Coronary artery (tissue), 2 donors: ENCODE measurements around the gene IGF2BP3.

ENCODE experiments used
- DNase-seq: peaks from one replicate; pipeline ENCODE4 v3.0.0-alpha.2; 2017; ENCODE audit warnings: low spot score
- H3K27ac ChIP-seq, 2 donors: fragments of 200-600 bp; sonication (generic); one replicate each; pipeline ENCODE4 v1.5.1; 2016 to 2019
- H3K4me3 ChIP-seq: fragments of 200-600 bp; sonication (generic); 2 replicates; pipeline ENCODE4 v1.5.1; 2016; ENCODE audit warnings: mild to moderate bottlenecking, moderate library complexity
- TF ChIP-seq, protein P1 (sequence below): fragments of 200-600 bp; sonication (generic); IDR thresholded peaks from one replicate; pipeline ENCODE4 v1.5.1; 2019; ENCODE audit warnings: antibody characterized with exemption

IGF2BP3 gene

DNA sequence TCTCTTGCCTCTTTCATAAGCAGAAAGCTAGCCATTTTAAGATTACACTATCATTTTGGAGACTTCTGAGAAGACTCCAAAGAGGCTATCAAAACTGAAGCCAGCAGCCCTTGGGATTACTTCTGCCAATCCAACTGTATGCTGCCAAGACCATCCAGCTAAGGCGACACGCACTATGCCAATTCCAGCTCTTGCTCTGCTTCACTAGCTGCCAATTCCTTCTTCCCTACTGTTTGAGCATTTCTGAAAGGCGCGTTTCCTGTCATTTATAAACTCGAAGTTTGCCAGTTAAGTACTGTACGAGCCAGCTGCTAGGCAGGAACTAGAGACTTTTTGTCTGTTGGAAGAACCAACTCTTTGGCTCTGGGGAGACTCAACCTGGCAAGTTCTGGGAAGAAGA is 134.7 kb downstream of the IGF2BP3 start:
- Histone ChIP-seq H3K27ac (peak overlapping the region in 1 of 2 donors; percentile 5), H3K4me3 (no peak overlapping the region)
- DNase-seq = no peak
- TF ChIP-seq, protein P1, sequence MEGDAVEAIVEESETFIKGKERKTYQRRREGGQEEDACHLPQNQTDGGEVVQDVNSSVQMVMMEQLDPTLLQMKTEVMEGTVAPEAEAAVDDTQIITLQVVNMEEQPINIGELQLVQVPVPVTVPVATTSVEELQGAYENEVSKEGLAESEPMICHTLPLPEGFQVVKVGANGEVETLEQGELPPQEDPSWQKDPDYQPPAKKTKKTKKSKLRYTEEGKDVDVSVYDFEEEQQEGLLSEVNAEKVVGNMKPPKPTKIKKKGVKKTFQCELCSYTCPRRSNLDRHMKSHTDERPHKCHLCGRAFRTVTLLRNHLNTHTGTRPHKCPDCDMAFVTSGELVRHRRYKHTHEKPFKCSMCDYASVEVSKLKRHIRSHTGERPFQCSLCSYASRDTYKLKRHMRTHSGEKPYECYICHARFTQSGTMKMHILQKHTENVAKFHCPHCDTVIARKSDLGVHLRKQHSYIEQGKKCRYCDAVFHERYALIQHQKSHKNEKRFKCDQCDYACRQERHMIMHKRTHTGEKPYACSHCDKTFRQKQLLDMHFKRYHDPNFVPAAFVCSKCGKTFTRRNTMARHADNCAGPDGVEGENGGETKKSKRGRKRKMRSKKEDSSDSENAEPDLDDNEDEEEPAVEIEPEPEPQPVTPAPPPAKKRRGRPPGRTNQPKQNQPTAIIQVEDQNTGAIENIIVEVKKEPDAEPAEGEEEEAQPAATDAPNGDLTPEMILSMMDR = no peak

DNA sequence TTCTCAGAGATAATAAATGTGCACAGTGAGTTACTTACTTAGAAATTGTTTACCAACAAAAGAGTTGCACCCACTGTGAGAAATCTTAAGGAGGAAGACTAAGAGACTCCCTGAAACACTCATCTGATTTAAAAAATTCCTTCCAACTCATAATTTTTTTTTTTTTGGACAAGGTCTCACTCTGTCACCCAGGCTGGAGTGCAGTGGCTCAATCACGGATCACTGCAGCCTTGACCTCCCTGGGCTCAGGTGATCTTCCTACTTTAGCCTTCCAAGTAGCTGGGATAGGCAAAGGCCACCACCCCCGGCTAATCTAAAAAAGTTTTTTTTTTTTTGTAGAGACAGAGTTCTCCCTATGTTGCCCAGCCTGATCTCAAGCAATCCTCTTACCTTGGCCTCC is 135.2 kb downstream of the IGF2BP3 start:
- Histone ChIP-seq H3K27ac (no peak overlapping the region), H3K4me3 (no peak overlapping the region)
- no peak for DNase-seq
- TF ChIP-seq, protein P1 = no peak

DNA sequence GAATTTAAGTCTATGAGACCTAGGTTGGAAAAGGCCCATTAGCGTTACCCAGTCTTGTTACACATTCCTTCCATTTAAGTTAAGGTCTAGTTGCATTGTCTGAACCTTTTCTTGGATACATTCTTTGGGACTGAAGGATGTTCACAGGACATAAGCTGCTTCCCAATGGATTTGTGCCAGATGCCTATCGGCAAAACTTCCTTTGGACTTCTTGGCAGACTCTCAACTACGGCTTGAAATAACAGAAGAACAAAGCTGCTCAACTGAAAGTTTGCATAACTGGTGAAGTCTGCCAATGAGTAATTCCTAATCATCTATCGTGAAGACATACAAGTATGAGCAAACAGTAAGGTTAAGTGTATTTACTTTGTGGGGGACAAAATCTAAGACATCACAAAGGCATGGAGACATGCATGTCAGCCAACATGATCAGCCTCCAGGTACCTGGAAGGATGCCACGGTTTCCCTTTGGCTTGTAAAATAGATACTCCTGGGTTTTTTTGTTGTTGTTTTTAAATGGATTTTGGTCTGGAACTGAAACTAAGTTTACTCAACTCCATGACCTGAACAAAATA is 135.7 kb downstream of the IGF2BP3 start:
- TF ChIP-seq, protein P1 = no peak
- no peak for DNase-seq
- H3K27ac ChIP-seq = peak overlapping the region in 1 of 2 donors; percentile 56
- H3K4me3 ChIP-seq = no peak overlapping the region

DNA sequence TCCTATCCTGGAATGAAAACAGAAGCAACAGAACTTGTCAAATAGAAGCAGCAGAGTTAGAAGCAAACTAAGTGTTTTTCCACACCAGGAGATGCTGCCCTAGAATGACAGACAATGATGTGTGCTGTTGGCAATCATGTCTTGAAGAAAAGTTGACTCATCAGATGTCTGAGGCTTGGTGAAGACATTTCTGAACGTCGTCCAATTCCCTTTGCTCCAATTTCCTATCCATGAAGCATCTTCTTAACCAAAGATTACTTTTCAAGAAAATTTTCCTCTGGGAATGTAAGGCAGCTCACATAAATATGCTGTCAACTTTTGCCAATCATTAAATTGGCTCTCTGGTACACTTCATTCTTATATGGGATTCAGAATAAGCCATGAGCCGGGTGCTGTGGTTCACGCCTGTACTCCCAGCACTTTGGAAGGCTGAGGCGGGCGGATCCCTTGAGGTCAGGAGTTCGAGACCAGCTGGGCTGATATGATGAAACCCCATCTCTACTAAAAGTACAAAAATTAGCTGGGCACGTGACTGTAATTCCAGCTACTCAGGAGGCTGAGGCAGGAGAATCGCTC is 136.5 kb downstream of the IGF2BP3 start:
- Histone ChIP-seq H3K4me3 (no peak overlapping the region), H3K27ac (peak overlapping the region in 1 of 2 donors; percentile 56)
- DNase-seq = no peak

DNA sequence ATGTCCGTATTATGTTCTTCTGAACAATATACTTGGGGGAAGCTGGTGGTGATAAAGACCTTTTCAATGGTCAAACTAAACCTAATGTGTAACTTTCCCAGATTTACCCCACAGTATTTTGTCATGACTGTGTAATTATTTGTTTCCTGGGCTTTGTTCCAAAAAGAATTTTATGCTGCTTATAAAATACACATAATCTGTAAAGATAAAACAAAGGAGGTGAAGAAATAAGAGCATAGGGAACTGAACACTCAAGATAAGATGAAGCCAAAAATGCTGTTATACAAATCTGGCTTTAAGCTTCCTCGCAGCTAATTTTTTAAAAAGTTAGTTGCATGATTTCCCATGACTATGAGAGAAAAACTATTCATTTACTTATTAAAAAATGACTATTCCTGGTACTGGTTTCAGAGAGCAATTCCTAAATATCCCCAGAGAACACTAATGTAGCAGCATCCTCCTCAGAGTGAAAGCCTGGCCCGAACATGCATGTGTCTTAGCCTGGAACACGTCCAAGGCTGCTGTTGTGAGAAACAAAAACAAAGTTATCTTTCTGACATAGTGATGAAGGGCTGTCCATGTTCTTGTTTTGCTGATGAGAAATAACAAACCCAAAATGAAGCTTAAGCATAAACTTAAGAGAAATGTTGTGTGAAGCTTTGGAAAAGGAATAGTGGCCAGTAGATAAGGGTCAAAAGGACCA is 137.2 kb downstream of the IGF2BP3 start:
- Histone ChIP-seq H3K27ac (peak overlapping the region in 1 of 2 donors; percentile 45), H3K4me3 (no peak overlapping the region)
- DNase-seq = no peak
- TF ChIP-seq, protein P1 = no peak

More for the DNA sequence above, 136.5 kb downstream of the IGF2BP3 start:
- TF ChIP-seq, protein P1 = no peak

DNA sequence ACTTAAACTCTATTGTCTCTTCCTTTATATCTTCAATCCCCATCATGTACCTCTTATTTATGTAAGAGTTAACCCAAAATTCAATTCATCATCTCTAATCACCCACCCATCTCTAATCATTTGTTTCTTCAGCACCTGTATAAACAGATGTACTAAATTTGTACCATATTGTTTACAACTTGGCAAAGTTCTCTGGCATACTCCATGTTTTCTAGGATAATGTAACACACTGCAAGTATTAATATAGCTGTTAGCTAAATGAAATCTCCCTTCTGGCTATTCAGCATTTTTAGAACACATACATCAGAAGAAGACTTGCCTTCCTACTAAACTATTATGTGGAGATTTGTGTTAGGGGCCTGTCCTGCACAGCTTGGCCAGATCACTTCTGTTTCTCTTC is 138.1 kb downstream of the IGF2BP3 start:
- Histone ChIP-seq H3K4me3 (no peak overlapping the region), H3K27ac (peak overlapping the region in 1 of 2 donors; percentile 19)
- TF ChIP-seq, protein P1 = no peak
- no peak for DNase-seq
